Measurements from ENCODE around the gene GALNT1.

Gene GALNT1

GRCh38 chr18:35582899-35583558 lies 1.5 kb downstream of the GALNT1 start:
- DNase-seq, result peak; percentile 7

GRCh38 chr18:35584735-35585134 lies 3.2 kb downstream of the GALNT1 start:
- no peak for DNase-seq

- no peak for DNase-seq
Observed at GRCh38 chr18:35585608-35586007, 4.1 kb downstream of the GALNT1 start.

GRCh38 chr18:35588122-35588521 lies 6.6 kb downstream of the GALNT1 start:
- no peak for DNase-seq

- DNase-seq, result no peak
Observed at GRCh38 chr18:35588995-35589394, 7.5 kb downstream of the GALNT1 start.

- DNase-seq, result no peak
Observed at GRCh38 chr18:35589546-35589945, 8.0 kb downstream of the GALNT1 start.

- peak; percentile 28 for DNase-seq
Observed at GRCh38 chr18:35590935-35591334, 9.4 kb downstream of the GALNT1 start.

GRCh38 chr18:35592298-35592697 lies 10.8 kb downstream of the GALNT1 start:
- no peak for DNase-seq

- no peak for DNase-seq
Observed at GRCh38 chr18:35593859-35594258, 12.3 kb downstream of the GALNT1 start.

GRCh38 chr18:35597758-35598157 lies 16.2 kb downstream of the GALNT1 start:
- DNase-seq, result no peak

GRCh38 chr18:35602193-35602820 lies 20.8 kb downstream of the GALNT1 start:
- no peak for DNase-seq

GRCh38 chr18:35603008-35603407 lies 21.5 kb downstream of the GALNT1 start:
- DNase-seq, result no peak

- no peak for DNase-seq
Observed at GRCh38 chr18:35603528-35603927, 22.0 kb downstream of the GALNT1 start.

- no peak for DNase-seq
Observed at GRCh38 chr18:35604369-35604768, 22.8 kb downstream of the GALNT1 start.

- peak; percentile 16 for DNase-seq
Observed at GRCh38 chr18:35605686-35606417, 24.3 kb downstream of the GALNT1 start.

- DNase-seq, result no peak
Observed at GRCh38 chr18:35609236-35609635, 27.7 kb downstream of the GALNT1 start.

- no peak for DNase-seq
Observed at GRCh38 chr18:35610089-35610488, 28.5 kb downstream of the GALNT1 start.

GRCh38 chr18:35610724-35611123 lies 29.2 kb downstream of the GALNT1 start:
- DNase-seq, result no peak

- DNase-seq, result no peak
Observed at GRCh38 chr18:35611518-35611917, 30.0 kb downstream of the GALNT1 start.

GRCh38 chr18:35616074-35616473 lies 34.5 kb downstream of the GALNT1 start:
- no peak for DNase-seq

- DNase-seq, result peak; percentile 85
Observed at GRCh38 chr18:35616664-35617423, 35.3 kb downstream of the GALNT1 start.

- no peak for DNase-seq
Observed at GRCh38 chr18:35617865-35618264, 36.3 kb downstream of the GALNT1 start.

GRCh38 chr18:35618289-35618688 lies 36.7 kb downstream of the GALNT1 start:
- no peak for DNase-seq

All from fibroblast of upper back skin (primary cell).